ENCODE data around the gene CAPN5. TPM values are rescaled to one million over a fixed set of nuclear protein-coding genes. Genes with fewer than 3 reads are reported as not detected.

The CAPN5 gene
- total and polyA plus RNA-seq, 2 of the 13 experiments (the other 11 are each of a cell fraction or from before 2014, with no cell fraction given): 0.27 to 1.2 TPM

DNA sequence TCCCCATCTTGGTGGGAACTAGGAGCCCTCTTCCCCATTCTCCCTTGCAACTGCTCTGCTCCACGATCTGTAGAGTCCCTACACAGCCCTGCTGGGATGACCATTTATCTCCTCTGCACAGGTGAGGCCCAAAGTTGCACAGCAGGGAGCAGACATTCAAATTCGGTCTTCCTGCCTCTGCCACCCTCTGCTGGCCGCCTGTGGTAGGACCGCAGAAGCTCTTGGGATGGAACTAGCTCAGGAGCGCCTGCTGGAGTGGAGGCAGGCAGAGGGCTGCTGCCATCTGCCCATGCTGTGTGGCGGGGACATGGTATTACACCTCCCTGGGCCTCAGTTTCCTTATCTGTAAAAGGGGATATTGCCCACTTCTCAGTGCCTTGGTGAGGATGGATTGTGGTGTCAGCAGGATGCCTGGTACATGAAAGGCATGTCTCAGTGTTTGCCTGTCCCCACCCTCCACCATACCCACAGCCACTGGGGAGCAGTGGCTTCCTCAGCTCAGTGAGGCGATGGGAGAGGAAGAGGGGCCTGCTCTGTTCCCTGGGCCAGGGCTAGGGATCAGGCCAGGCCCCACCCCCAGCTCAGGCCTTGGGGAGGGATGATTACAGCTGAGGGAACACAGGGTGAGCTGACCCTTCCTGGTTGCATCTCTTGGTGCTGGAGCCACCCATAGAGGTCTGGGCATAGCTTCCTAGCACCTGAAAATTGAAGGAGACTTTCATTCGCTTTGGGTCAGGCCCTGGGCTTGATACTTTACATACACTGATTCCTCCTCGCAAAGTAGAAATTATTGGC lies 24.6 kb downstream of the CAPN5 start (continued):
- TF ChIP-seq SOX5 (CRISPR knock-in tag; IDR thresholded peaks at IDR 0.05; ENCODE audit: borderline replicate concordance): no peak
- TF ChIP-seq ZNF256 (CRISPR knock-in tag; conservative IDR thresholded peaks at IDR 0.05): no peak
- TF ChIP-seq, protein P1, sequence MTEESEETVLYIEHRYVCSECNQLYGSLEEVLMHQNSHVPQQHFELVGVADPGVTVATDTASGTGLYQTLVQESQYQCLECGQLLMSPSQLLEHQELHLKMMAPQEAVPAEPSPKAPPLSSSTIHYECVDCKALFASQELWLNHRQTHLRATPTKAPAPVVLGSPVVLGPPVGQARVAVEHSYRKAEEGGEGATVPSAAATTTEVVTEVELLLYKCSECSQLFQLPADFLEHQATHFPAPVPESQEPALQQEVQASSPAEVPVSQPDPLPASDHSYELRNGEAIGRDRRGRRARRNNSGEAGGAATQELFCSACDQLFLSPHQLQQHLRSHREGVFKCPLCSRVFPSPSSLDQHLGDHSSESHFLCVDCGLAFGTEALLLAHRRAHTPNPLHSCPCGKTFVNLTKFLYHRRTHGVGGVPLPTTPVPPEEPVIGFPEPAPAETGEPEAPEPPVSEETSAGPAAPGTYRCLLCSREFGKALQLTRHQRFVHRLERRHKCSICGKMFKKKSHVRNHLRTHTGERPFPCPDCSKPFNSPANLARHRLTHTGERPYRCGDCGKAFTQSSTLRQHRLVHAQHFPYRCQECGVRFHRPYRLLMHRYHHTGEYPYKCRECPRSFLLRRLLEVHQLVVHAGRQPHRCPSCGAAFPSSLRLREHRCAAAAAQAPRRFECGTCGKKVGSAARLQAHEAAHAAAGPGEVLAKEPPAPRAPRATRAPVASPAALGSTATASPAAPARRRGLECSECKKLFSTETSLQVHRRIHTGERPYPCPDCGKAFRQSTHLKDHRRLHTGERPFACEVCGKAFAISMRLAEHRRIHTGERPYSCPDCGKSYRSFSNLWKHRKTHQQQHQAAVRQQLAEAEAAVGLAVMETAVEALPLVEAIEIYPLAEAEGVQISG (CRISPR knock-in tag; IDR thresholded peaks at IDR 0.05): peak; percentile 44; the same call in 1 of the 2 replicates
- TF ChIP-seq BORCS8-MEF2B (CRISPR knock-in tag; IDR thresholded peaks at IDR 0.05): no peak
- TF ChIP-seq ESRRA (CRISPR knock-in tag; IDR thresholded peaks at IDR 0.05; ENCODE audit: low read depth): no peak
- TF ChIP-seq FOXC1 (CRISPR knock-in tag; IDR thresholded peaks at IDR 0.05; ENCODE audit: borderline replicate concordance): 0 out of 2 replicates have a peak, but pooled peaks have one; percentile 44
- TF ChIP-seq, protein P2, sequence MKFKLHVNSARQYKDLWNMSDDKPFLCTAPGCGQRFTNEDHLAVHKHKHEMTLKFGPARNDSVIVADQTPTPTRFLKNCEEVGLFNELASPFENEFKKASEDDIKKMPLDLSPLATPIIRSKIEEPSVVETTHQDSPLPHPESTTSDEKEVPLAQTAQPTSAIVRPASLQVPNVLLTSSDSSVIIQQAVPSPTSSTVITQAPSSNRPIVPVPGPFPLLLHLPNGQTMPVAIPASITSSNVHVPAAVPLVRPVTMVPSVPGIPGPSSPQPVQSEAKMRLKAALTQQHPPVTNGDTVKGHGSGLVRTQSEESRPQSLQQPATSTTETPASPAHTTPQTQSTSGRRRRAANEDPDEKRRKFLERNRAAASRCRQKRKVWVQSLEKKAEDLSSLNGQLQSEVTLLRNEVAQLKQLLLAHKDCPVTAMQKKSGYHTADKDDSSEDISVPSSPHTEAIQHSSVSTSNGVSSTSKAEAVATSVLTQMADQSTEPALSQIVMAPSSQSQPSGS (CRISPR knock-in tag; IDR thresholded peaks at IDR 0.05): peak; percentile 61; the same call in 1 of the 2 replicates
- TF ChIP-seq ZSCAN9 (CRISPR knock-in tag; IDR thresholded peaks at IDR 0.05; ENCODE audit: borderline replicate concordance): 0 out of 2 replicates have a peak, but pooled peaks have one; percentile 26
- TF ChIP-seq, protein P3, sequence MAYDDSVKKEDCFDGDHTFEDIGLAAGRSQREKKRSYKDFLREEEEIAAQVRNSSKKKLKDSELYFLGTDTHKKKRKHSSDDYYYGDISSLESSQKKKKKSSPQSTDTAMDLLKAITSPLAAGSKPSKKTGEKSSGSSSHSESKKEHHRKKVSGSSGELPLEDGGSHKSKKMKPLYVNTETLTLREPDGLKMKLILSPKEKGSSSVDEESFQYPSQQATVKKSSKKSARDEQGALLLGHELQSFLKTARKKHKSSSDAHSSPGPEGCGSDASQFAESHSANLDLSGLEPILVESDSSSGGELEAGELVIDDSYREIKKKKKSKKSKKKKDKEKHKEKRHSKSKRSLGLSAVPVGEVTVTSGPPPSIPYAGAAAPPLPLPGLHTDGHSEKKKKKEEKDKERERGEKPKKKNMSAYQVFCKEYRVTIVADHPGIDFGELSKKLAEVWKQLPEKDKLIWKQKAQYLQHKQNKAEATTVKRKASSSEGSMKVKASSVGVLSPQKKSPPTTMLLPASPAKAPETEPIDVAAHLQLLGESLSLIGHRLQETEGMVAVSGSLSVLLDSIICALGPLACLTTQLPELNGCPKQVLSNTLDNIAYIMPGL (CRISPR knock-in tag; IDR thresholded peaks at IDR 0.05; ENCODE audit: borderline replicate concordance in 1 of 2, low read depth in 1 of 2): peak; percentile 38 to 62; a peak in 1 of 4 replicates
- TF ChIP-seq XRCC5 (optimal IDR thresholded peaks at IDR 0.05; ENCODE audit: low read length): peak; percentile 94
- peak; percentile 61; the same call in 1 of the 2 replicates for TF ChIP-seq KMT2A (CRISPR knock-in tag; IDR thresholded peaks at IDR 0.05)
- TF ChIP-seq YY1 (IDR thresholded peaks at IDR 0.05; ENCODE audit: insufficient read depth, insufficient replicate concordance, low read depth, low read length): peak; percentile 42
- TF ChIP-seq ZFP37 (CRISPR knock-in tag; IDR thresholded peaks at IDR 0.05; ENCODE audit: borderline replicate concordance): no peak
- TF ChIP-seq, protein P4, sequence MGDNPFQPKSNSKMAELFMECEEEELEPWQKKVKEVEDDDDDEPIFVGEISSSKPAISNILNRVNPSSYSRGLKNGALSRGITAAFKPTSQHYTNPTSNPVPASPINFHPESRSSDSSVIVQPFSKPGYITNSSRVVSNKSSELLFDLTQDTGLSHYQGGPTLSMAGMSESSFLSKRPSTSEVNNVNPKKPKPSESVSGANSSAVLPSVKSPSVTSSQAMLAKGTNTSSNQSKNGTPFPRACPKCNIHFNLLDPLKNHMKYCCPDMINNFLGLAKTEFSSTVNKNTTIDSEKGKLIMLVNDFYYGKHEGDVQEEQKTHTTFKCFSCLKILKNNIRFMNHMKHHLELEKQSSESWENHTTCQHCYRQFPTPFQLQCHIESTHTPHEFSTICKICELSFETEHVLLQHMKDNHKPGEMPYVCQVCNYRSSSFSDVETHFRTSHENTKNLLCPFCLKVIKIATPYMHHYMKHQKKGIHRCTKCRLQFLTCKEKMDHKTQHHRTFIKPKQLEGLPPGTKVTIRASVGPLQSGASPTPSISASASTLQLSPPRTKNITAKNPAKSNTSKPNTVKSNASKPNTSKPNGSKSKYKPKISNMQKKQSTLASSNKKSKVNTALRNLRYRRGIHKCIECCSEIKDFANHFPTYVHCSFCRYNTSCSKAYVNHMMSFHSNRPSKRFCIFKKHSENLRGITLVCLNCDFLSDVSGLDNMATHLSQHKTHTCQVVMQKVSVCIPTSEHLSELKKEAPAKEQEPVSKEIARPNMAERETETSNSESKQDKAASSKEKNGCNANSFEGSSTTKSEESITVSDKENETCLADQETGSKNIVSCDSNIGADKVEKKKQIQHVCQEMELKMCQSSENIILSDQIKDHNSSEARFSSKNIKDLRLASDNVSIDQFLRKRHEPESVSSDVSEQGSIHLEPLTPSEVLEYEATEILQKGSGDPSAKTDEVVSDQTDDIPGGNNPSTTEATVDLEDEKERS (CRISPR knock-in tag; IDR thresholded peaks at IDR 0.05): no peak
- no peak for TF ChIP-seq ZNF326 (CRISPR knock-in tag; IDR thresholded peaks at IDR 0.05; ENCODE audit: borderline replicate concordance)
- TF ChIP-seq, protein P5, sequence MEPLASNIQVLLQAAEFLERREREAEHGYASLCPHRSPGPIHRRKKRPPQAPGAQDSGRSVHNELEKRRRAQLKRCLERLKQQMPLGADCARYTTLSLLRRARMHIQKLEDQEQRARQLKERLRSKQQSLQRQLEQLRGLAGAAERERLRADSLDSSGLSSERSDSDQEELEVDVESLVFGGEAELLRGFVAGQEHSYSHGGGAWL (CRISPR knock-in tag; IDR thresholded peaks at IDR 0.05): no peak
- no peak for TF ChIP-seq NR2F6 (IDR thresholded peaks at IDR 0.05)
- peak; percentile 29; the same call in 1 of the 2 replicates for TF ChIP-seq NR2F6 (CRISPR knock-in tag; IDR thresholded peaks at IDR 0.05)
- TF ChIP-seq ZFY (CRISPR knock-in tag; IDR thresholded peaks at IDR 0.05): peak; percentile 40; the same call in 1 of the 2 replicates
- peak; percentile 96 for TF ChIP-seq STAG1 (CRISPR knock-in tag; IDR thresholded peaks at IDR 0.05)

Measured in HepG2 (cell line).